IMR-90 (cell line): ENCODE data around the gene SPRR1B.

Experiments
- CEBPB ChIP-seq: IDR thresholded peaks from 2 replicates; pipeline ENCODE4 v1.6.1; 2012; ENCODE audit warnings: low read depth, low read length, improper control_type of control experiment
- CHD1 ChIP-seq: IDR thresholded peaks from 2 replicates; pipeline ENCODE4 v1.6.1; 2012; ENCODE audit warnings: low read depth, low read length, improper control_type of control experiment
- FOS ChIP-seq: fragments of 150-350 bp; IDR thresholded peaks from 2 replicates; pipeline ENCODE4 v1.6.1; 2016; ENCODE audit warnings: low read depth, low read length
- MAFK ChIP-seq: IDR thresholded peaks from 2 replicates; pipeline ENCODE4 v1.6.1; 2012; ENCODE audit warnings: low read depth, low read length, improper control_type of control experiment
- MXI1 ChIP-seq: IDR thresholded peaks from 2 replicates; pipeline ENCODE4 v1.6.1; 2012; ENCODE audit warnings: low read depth, mild to moderate bottlenecking, low read length, moderate library complexity, borderline replicate concordance
- POLR2A ChIP-seq: IDR thresholded peaks from 2 replicates; pipeline ENCODE4 v1.6.1; 2012; ENCODE audit warnings: mild to moderate bottlenecking, low read depth, low read length
- RAD21 ChIP-seq: IDR thresholded peaks from 2 replicates; pipeline ENCODE4 v1.6.1; 2012; ENCODE audit warnings: low read length, improper control_type of control experiment
- RCOR1 ChIP-seq: IDR thresholded peaks from 2 replicates; pipeline ENCODE4 v1.6.1; 2012; ENCODE audit warnings: mild to moderate bottlenecking, low read length, improper control_type of control experiment; ENCODE audit not compliant: insufficient replicate concordance
- RFX5 ChIP-seq: IDR thresholded peaks from 2 replicates; pipeline ENCODE4 v1.8.0; 2012; ENCODE audit warnings: low read depth, mild to moderate bottlenecking, low read length, moderate library complexity
- SMC3 ChIP-seq: fragments of 150-350 bp; IDR thresholded peaks from 2 replicates; pipeline ENCODE4 v1.6.1; 2016; ENCODE audit warnings: low read depth, mild to moderate bottlenecking, antibody characterized with exemption, low read length, moderate library complexity
- TF ChIP-seq, protein P1 (sequence below): conservative IDR thresholded peaks from 2 replicates; pipeline ENCODE4 v1.5.1; 2012; ENCODE audit warnings: mild to moderate bottlenecking, low read depth, low read length, improper control_type of control experiment
- TF ChIP-seq, protein P2 (sequence below): fragments of 150-350 bp; IDR thresholded peaks from 2 replicates; pipeline ENCODE4 v1.6.1; 2016; ENCODE audit warnings: low read depth, mild to moderate bottlenecking, low read length, moderate library complexity, borderline replicate concordance
- TF ChIP-seq, protein P3 (sequence below): fragments of 150-350 bp; IDR thresholded peaks from 2 replicates; pipeline ENCODE4 v1.6.1; 2017; ENCODE audit warnings: mild to moderate bottlenecking, antibody characterized with exemption, low read length, low read depth

DNA sequence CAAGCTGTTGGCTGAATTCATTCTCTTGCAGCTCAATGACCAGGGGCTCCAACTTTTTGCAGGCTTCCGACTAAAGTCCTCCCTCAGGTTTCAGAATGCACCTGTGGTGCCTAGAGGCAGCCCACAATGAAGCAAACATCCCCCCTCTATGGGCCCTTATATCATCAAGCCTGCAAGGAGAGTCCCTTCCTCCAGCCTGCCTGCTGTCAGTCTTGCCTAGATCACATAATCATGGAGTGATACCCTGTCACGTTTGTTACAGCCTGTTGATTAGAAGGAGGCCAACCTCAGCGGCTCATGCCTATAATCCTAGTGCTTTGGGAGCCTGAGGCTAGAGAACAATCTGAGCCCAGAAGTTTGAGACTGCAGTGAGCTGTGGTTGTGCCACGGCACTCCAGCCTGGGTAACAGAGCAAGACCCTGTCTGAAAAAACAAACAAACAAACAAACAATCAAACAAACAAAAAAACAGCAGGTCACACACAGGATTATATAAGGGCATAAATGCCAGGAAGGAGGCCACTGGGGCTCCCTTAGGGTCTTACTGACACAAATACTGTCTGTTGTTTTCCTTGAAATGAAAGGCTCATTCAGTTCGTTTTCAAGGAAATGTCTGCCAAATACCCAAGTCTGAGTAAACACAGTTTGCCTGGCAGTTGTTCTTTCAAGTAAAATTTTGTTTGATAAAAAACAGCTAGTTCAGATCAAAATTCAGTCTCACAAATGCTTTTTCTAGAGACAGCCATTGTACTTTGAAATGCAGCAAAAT is 34.2 kb upstream of the SPRR1B start:
- TF ChIP-seq, protein P1, sequence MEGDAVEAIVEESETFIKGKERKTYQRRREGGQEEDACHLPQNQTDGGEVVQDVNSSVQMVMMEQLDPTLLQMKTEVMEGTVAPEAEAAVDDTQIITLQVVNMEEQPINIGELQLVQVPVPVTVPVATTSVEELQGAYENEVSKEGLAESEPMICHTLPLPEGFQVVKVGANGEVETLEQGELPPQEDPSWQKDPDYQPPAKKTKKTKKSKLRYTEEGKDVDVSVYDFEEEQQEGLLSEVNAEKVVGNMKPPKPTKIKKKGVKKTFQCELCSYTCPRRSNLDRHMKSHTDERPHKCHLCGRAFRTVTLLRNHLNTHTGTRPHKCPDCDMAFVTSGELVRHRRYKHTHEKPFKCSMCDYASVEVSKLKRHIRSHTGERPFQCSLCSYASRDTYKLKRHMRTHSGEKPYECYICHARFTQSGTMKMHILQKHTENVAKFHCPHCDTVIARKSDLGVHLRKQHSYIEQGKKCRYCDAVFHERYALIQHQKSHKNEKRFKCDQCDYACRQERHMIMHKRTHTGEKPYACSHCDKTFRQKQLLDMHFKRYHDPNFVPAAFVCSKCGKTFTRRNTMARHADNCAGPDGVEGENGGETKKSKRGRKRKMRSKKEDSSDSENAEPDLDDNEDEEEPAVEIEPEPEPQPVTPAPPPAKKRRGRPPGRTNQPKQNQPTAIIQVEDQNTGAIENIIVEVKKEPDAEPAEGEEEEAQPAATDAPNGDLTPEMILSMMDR, result no peak
- TF ChIP-seq RCOR1 (no peak), POLR2A (no peak), MXI1 (no peak), SMC3 (no peak), MAFK (no peak), RAD21 (no peak), RFX5 (no peak), CEBPB (no peak), CHD1 (no peak), FOS (no peak)
- TF ChIP-seq, protein P2, sequence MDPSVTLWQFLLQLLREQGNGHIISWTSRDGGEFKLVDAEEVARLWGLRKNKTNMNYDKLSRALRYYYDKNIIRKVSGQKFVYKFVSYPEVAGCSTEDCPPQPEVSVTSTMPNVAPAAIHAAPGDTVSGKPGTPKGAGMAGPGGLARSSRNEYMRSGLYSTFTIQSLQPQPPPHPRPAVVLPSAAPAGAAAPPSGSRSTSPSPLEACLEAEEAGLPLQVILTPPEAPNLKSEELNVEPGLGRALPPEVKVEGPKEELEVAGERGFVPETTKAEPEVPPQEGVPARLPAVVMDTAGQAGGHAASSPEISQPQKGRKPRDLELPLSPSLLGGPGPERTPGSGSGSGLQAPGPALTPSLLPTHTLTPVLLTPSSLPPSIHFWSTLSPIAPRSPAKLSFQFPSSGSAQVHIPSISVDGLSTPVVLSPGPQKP, result no peak
- TF ChIP-seq, protein P3, sequence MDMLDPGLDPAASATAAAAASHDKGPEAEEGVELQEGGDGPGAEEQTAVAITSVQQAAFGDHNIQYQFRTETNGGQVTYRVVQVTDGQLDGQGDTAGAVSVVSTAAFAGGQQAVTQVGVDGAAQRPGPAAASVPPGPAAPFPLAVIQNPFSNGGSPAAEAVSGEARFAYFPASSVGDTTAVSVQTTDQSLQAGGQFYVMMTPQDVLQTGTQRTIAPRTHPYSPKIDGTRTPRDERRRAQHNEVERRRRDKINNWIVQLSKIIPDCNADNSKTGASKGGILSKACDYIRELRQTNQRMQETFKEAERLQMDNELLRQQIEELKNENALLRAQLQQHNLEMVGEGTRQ, result no peak
